HG03025 (cell line): Measurements from ENCODE around the gene SIRT4.

Experiments used
- ATAC-seq: cut with Tn5 transposase; IDR thresholded peaks from one replicate; pipeline ENCODE4 v1.9.1; 2021; ENCODE audit warnings: mild to moderate bottlenecking, moderate library complexity; ENCODE audit not compliant: unreplicated experiment, low FRiP score

SIRT4 gene

GRCh38 chr12:120278137-120279069 lies 23.7 kb upstream of the SIRT4 start:
- ATAC-seq: no peak

- ATAC-seq: no peak
Observed at GRCh38 chr12:120283318-120283717, 18.8 kb upstream of the SIRT4 start.

- ATAC-seq: no peak
Observed at GRCh38 chr12:120284381-120284780, 17.7 kb upstream of the SIRT4 start.

GRCh38 chr12:120286768-120287490 lies 15.2 kb upstream of the SIRT4 start:
- ATAC-seq: no peak

- no peak for ATAC-seq
Observed at GRCh38 chr12:120287491-120287890, 14.6 kb upstream of the SIRT4 start.

GRCh38 chr12:120290609-120291305 lies 11.4 kb upstream of the SIRT4 start:
- ATAC-seq: no peak

GRCh38 chr12:120292411-120292660 lies 9.8 kb upstream of the SIRT4 start:
- no peak for ATAC-seq

- peak; percentile 37 for ATAC-seq
Observed at GRCh38 chr12:120292661-120293531, 9.2 kb upstream of the SIRT4 start, which contains the start of gene RNU4-1. Gene RNU4-1 (minus strand): TSS chr12:120293237.

GRCh38 chr12:120314220-120314619 lies 12.1 kb downstream of the SIRT4 start:
- no peak for ATAC-seq

- ATAC-seq: no peak
Observed at GRCh38 chr12:120316798-120317223, 14.7 kb downstream of the SIRT4 start.

GRCh38 chr12:120317224-120318105 lies 15.3 kb downstream of the SIRT4 start:
- peak; percentile 94 for ATAC-seq

- ATAC-seq: no peak
Observed at GRCh38 chr12:120321382-120322202, 19.5 kb downstream of the SIRT4 start.

- no peak for ATAC-seq
Observed at GRCh38 chr12:120323772-120324171, 21.7 kb downstream of the SIRT4 start.

- ATAC-seq: no peak
Observed at GRCh38 chr12:120324841-120325417, 22.8 kb downstream of the SIRT4 start.

- no peak for ATAC-seq
Observed at GRCh38 chr12:120327593-120327992, 25.5 kb downstream of the SIRT4 start, which contains the start of gene PLA2G1B. Gene PLA2G1B (minus strand): TSS chr12:120327779. CDS start chr12:120327753, 26 bp downstream.

- no peak for ATAC-seq
Observed at GRCh38 chr12:120328228-120328627, 26.1 kb downstream of the SIRT4 start.

GRCh38 chr12:120331390-120331789 lies 29.3 kb downstream of the SIRT4 start:
- no peak for ATAC-seq

GRCh38 chr12:120332041-120332440 lies 29.9 kb downstream of the SIRT4 start:
- ATAC-seq: no peak
